Activated CD8-positive, alpha-beta memory T cell treated with anti-CD3 and anti-CD28 coated beads, Interleukin-2, amount 50 U/mL, for 48 hours (primary cell): ENCODE results near the gene LSM12.

Experiments used
- DNase-seq: peaks from one replicate; pipeline ENCODE4 v3.0.0-alpha.2; 2020

The LSM12 gene

DNA sequence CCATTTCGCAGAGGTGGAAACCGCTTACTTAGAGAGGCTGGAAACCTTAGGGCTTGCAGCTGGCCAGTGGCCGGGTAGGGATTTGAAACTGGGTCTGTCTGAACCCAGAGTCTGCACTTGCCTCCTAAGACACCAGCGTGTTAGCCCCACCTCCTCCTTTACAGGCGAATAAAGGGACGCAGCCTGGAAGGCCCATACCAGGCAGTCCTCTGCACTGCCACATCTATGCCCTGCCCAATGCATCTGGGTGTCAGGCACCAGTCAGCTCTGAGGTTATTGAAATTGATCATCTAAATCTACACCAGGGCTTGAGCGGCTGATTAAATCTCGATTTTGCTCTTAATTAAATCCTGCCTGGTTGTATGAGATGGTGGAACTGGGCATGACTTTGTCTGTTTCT lies 82.0 kb downstream of the LSM12 start:
- DNase-seq = no peak
